ENCODE results near the gene RHOF.

GRCh38 chr12:121820056-121820455 is 26.6 kb upstream of the RHOF start:
- TF ChIP-seq CTCF (IDR thresholded peaks at IDR 0.05) (no peak), POLR2A (IDR thresholded peaks at IDR 0.05) (no peak)

Data from adrenal gland (tissue), 5 donors.